Esophagus muscularis mucosa (tissue), 4 donors: ENCODE measurements around the gene AFAP1L1.

ENCODE experiments used
- EP300 ChIP-seq: sonication (generic); formaldehyde crosslinking; IDR thresholded peaks from one replicate; pipeline ENCODE4 v1.6.1; 2017; ENCODE audit warnings: antibody characterized with exemption
- POLR2A ChIP-seq: fragments of 450-650 bp; IDR thresholded peaks from one replicate; pipeline ENCODE4 v1.6.1; 2017; ENCODE audit warnings: antibody characterized with exemption, moderate library complexity, mild to moderate bottlenecking, low read depth
- POLR2AphosphoS5 ChIP-seq, 2 donors: sonication (generic); formaldehyde crosslinking; IDR thresholded peaks; one replicate each; pipeline ENCODE4 v1.6.1; 2017; ENCODE audit warnings: antibody characterized with exemption in 2 of 2
- TF ChIP-seq, protein P1 (sequence below), 3 experiments: fragments of 200-600 bp in 2 of 3; fragments of 450-650 bp in 1 of 3; sonication (generic) in 2 of 3; IDR thresholded peaks; one replicate each; pipeline ENCODE4 v1.5.1; 2017 to 2019; ENCODE audit warnings: antibody characterized with exemption in 3 of 3, mild to moderate bottlenecking in 2 of 3, moderate library complexity in 1 of 3

GRCh38 chr5:149229298-149229937, 42.2 kb upstream of the AFAP1L1 start:
- TF ChIP-seq, protein P1, sequence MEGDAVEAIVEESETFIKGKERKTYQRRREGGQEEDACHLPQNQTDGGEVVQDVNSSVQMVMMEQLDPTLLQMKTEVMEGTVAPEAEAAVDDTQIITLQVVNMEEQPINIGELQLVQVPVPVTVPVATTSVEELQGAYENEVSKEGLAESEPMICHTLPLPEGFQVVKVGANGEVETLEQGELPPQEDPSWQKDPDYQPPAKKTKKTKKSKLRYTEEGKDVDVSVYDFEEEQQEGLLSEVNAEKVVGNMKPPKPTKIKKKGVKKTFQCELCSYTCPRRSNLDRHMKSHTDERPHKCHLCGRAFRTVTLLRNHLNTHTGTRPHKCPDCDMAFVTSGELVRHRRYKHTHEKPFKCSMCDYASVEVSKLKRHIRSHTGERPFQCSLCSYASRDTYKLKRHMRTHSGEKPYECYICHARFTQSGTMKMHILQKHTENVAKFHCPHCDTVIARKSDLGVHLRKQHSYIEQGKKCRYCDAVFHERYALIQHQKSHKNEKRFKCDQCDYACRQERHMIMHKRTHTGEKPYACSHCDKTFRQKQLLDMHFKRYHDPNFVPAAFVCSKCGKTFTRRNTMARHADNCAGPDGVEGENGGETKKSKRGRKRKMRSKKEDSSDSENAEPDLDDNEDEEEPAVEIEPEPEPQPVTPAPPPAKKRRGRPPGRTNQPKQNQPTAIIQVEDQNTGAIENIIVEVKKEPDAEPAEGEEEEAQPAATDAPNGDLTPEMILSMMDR (IDR thresholded peaks at IDR 0.05): no peak
- TF ChIP-seq POLR2A (no peak), POLR2AphosphoS5 (IDR thresholded peaks at IDR 0.05) (no peak), EP300 (no peak)
